ENCODE data around the gene SNAP29.
"Not testable (repeated sequence)": the region's sequence is repeated elsewhere in the genome, so short reads cannot be mapped to it uniquely, and the experiment has no call there.

SNAP29 gene

DNA sequence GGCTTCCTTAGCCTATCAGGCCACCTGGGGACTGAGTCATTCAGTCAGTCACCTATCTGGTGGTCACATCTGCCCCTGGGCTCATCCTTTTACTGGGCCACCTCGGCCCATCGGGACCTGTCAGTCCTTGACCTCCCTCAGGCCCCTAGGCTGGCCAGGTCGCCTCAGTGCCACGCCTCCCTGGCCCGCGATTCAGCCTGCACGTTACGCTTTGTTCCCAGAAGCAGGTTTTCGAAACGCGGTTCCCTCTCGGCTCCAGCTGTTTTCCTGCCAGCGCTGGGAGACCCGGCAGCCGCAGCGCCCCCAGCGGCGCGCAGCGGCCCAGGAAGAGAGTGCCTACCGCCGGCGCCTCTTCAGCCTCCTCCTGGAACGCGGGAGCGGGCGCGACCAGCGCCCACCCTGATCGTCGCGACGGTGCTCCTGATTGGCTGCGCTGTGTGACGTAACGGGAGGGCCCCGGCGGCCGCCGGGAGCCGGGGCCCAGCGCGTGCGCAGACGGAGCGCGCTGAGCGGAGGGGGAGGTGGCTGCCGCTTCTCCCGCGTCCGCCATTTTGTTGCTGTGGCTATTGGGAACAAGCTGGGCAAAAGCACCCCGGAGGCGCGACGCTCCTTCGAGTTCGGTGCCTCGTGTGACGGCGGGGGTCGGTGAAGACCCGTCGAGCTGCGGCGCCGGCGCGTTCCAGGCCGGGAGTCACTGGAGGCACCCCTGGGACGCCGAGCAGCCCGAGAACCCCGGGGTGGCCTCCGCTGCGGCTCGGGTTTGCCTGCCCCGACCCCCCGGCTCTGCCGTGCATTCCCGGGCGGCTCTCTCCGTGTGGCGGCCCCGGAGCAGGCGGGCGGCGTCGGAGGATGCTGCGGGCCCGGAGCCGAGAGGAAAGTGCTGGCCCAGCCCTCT lies 58.4 kb downstream of the SNAP29 start, which contains the start of gene CRKL:
CRKL (plus strand) TSS at position 492 of the 895 bp plus-strand sequence. CDS start 528 bp downstream, outside the sequence.
- H3K4me1 ChIP-seq (ENCODE audit: control insufficient read depth, insufficient read depth, low read length): peaks cover 17% of the 10 kb centered on the region
- no peaks in the 10 kb centered on the region for H3K9me3 ChIP-seq (ENCODE audit: control insufficient read depth, low read length)
- no peaks in the 10 kb centered on the region for H3K27me3 ChIP-seq (ENCODE audit: control insufficient read depth, insufficient read depth, low read length)
- peak within 1 kb of the TSS; percentile 93 for H3K9ac ChIP-seq (ENCODE audit: low read length)
- peak within 1 kb of the TSS; percentile 94 for H3K4me3 ChIP-seq (ENCODE audit: low read length)
- H3K36me3 ChIP-seq (ENCODE audit: control insufficient read depth, insufficient read depth, low read length): no peaks in the 10 kb centered on the region

- peak overlapping the region; percentile 93 for H3K9ac ChIP-seq (ENCODE audit: low read length)
- peaks cover 17% of the 10 kb centered on the region for H3K4me1 ChIP-seq (ENCODE audit: control insufficient read depth, insufficient read depth, low read length)
- no peaks in the 10 kb centered on the region for H3K36me3 ChIP-seq (ENCODE audit: control insufficient read depth, insufficient read depth, low read length)
- no peaks in the 10 kb centered on the region for H3K9me3 ChIP-seq (ENCODE audit: control insufficient read depth, low read length)
- H3K27me3 ChIP-seq (ENCODE audit: control insufficient read depth, insufficient read depth, low read length): no peaks in the 10 kb centered on the region
- peak overlapping the region; percentile 94 for H3K4me3 ChIP-seq (ENCODE audit: low read length)
Measured at GRCh38 chr22:20918663-20919218, 59.9 kb downstream of the SNAP29 start.

DNA sequence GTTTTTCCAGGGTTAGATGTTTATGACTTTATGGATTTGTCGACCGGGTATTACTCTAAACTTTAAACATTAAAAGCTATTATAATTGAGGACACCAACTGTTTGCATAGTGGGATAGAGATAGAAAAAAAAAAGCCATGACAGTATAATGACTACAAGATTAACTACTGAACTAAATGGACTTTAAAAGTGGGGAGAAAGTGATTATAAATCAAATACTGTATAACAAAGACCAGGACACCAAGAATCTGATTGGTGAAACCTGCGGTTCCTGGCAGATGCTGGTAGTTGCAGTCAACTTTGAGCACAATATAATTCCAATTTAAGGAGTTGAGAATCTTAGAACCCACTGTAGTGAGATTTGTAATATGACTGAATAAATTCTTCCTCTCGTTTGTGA lies 60.9 kb downstream of the SNAP29 start:
- no peaks in the 10 kb centered on the region for H3K27me3 ChIP-seq (ENCODE audit: control insufficient read depth, insufficient read depth, low read length)
- H3K9ac ChIP-seq (ENCODE audit: low read length): peak overlapping the region; percentile 38
- H3K9me3 ChIP-seq (ENCODE audit: control insufficient read depth, low read length): no peaks in the 10 kb centered on the region
- no peaks in the 10 kb centered on the region for H3K36me3 ChIP-seq (ENCODE audit: control insufficient read depth, insufficient read depth, low read length)
- H3K4me3 ChIP-seq (ENCODE audit: low read length): peak overlapping the region; percentile 36
- peaks cover 17% of the 10 kb centered on the region for H3K4me1 ChIP-seq (ENCODE audit: control insufficient read depth, insufficient read depth, low read length)

GRCh38 chr22:20920881-20921203 lies 62.0 kb downstream of the SNAP29 start:
- Histone ChIP-seq H3K9me3 (ENCODE audit: control insufficient read depth, low read length) (no peaks in the 10 kb centered on the region), H3K4me1 (ENCODE audit: control insufficient read depth, insufficient read depth, low read length) (peaks cover 23% of the 10 kb centered on the region), H3K9ac (ENCODE audit: low read length) (peak overlapping the region; percentile 38), H3K4me3 (ENCODE audit: low read length) (no peak overlapping the region), H3K27me3 (ENCODE audit: control insufficient read depth, insufficient read depth, low read length) (no peaks in the 10 kb centered on the region), H3K36me3 (ENCODE audit: control insufficient read depth, insufficient read depth, low read length) (no peaks in the 10 kb centered on the region)

GRCh38 chr22:20922141-20922751 lies 63.4 kb downstream of the SNAP29 start:
- Histone ChIP-seq H3K4me1 (ENCODE audit: control insufficient read depth, insufficient read depth, low read length) (peaks cover 27% of the 10 kb centered on the region), H3K9ac (ENCODE audit: low read length) (no peak overlapping the region), H3K9me3 (ENCODE audit: control insufficient read depth, low read length) (no peaks in the 10 kb centered on the region), H3K27me3 (ENCODE audit: control insufficient read depth, insufficient read depth, low read length) (no peaks in the 10 kb centered on the region), H3K36me3 (ENCODE audit: control insufficient read depth, insufficient read depth, low read length) (no peaks in the 10 kb centered on the region), H3K4me3 (ENCODE audit: low read length) (no peak overlapping the region)

GRCh38 chr22:20926243-20926642 lies 67.4 kb downstream of the SNAP29 start:
- Histone ChIP-seq H3K9ac (ENCODE audit: low read length) (no peak overlapping the region), H3K36me3 (ENCODE audit: control insufficient read depth, insufficient read depth, low read length) (no peaks in the 10 kb centered on the region), H3K9me3 (ENCODE audit: control insufficient read depth, low read length) (no peaks in the 10 kb centered on the region), H3K4me1 (ENCODE audit: control insufficient read depth, insufficient read depth, low read length) (peaks cover 12% of the 10 kb centered on the region), H3K4me3 (ENCODE audit: low read length) (no peak overlapping the region), H3K27me3 (ENCODE audit: control insufficient read depth, insufficient read depth, low read length) (no peaks in the 10 kb centered on the region)

DNA sequence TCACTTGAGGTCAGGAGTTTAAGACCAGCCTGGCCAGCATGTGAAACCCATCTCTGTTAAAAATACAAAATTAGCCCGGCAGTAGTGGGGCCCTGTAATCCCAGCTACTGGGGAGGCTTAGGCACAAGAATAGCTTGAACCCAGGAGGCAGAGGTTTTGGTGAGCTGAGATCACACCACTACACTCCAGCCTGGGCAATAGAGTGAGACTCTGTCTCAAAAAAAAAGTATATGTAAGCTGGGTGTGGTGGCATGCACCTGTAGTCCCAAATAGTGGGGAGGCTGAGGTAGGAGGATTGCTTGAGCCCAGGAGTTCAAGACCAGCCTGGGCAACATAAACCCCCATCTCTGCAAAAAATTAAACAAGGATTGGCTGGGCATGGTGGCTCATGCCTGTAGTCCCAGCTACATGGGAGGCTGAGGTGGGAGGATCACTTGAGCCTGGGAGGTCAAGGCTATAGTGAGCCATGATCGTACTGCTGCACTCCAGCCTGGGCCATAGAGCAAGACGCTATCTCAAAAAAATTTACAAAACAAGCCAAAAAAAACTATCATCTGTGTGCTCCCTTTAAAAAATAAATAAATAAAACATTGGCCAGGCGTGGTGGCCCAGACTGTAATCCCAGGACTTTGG lies 69.2 kb downstream of the SNAP29 start:
- Histone ChIP-seq H3K36me3 (ENCODE audit: control insufficient read depth, insufficient read depth, low read length) (no peaks in the 10 kb centered on the region), H3K4me3 (ENCODE audit: low read length) (no peak overlapping the region), H3K4me1 (ENCODE audit: control insufficient read depth, insufficient read depth, low read length) (peaks cover 13% of the 10 kb centered on the region), H3K9ac (ENCODE audit: low read length) (no peak overlapping the region), H3K27me3 (ENCODE audit: control insufficient read depth, insufficient read depth, low read length) (no peaks in the 10 kb centered on the region), H3K9me3 (ENCODE audit: control insufficient read depth, low read length) (no peaks in the 10 kb centered on the region)

- Histone ChIP-seq H3K9me3 (ENCODE audit: control insufficient read depth, low read length) (no peaks in the 10 kb centered on the region), H3K36me3 (ENCODE audit: control insufficient read depth, insufficient read depth, low read length) (no peaks in the 10 kb centered on the region), H3K4me1 (ENCODE audit: control insufficient read depth, insufficient read depth, low read length) (peaks cover 13% of the 10 kb centered on the region), H3K27me3 (ENCODE audit: control insufficient read depth, insufficient read depth, low read length) (no peaks in the 10 kb centered on the region), H3K9ac (ENCODE audit: low read length) (no peak overlapping the region), H3K4me3 (ENCODE audit: low read length) (no peak overlapping the region)
Measured at GRCh38 chr22:20928573-20928967, 69.8 kb downstream of the SNAP29 start.

- Histone ChIP-seq H3K36me3 (ENCODE audit: control insufficient read depth, insufficient read depth, low read length) (no peaks in the 10 kb centered on the region), H3K9me3 (ENCODE audit: control insufficient read depth, low read length) (no peaks in the 10 kb centered on the region), H3K9ac (ENCODE audit: low read length) (no peak overlapping the region), H3K27me3 (ENCODE audit: control insufficient read depth, insufficient read depth, low read length) (no peaks in the 10 kb centered on the region), H3K4me1 (ENCODE audit: control insufficient read depth, insufficient read depth, low read length) (peaks cover 13% of the 10 kb centered on the region), H3K4me3 (ENCODE audit: low read length) (no peak overlapping the region)
Measured at GRCh38 chr22:20930004-20930403, 71.2 kb downstream of the SNAP29 start.

DNA sequence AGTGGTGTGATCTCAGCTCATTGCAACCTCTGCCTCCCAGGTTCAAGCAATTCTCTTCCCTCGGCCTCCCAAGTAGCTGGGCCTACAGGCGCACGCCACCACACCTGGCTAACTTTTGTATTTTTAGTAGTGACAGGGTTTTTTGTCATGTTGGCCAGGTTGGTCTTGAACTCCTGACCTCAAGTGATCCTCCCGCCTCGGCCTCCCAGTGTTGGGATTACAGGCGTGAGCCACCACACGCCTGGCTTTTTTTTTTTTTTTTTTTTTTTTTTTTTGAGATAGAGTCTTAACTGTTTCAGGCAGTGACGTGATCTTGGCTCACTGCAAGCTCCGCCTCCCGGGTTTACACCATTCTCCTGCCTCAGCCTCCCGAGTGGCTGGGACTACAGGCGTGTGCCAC lies 71.6 kb downstream of the SNAP29 start:
- H3K36me3 ChIP-seq (ENCODE audit: control insufficient read depth, insufficient read depth, low read length); H3K4me3 ChIP-seq (ENCODE audit: low read length); H3K9ac ChIP-seq (ENCODE audit: low read length); H3K9me3 ChIP-seq (ENCODE audit: control insufficient read depth, low read length); H3K27me3 ChIP-seq (ENCODE audit: control insufficient read depth, insufficient read depth, low read length): not testable (repeated sequence)
- H3K4me1 ChIP-seq (ENCODE audit: control insufficient read depth, insufficient read depth, low read length): peaks cover 12% of the 10 kb centered on the region

DNA sequence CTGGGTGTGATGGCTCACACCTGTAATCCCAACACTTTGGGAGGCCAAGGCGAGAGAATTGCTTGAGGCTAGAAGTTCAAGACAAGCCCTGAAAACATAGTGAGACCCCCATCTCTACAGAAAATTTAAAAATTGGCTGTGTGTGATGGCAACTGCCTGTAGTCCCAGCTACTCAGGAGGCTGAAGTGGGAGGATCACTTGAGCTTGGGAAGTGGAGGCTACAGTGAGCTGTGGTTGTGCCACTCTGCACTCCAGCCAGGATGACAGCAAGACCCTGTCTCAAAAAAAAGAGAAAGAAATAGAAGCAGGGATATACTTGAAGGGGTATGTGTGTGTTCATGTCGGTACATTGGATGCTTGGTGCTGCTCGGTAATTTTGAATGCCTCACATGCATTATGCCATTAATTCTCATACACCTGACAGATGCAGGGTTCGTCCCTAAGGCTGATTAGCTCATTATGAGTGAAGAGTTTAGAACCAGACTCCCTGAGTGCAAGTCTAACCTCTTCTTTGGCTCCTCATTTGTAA lies 72.4 kb downstream of the SNAP29 start:
- Histone ChIP-seq H3K4me1 (ENCODE audit: control insufficient read depth, insufficient read depth, low read length) (peaks cover 5% of the 10 kb centered on the region), H3K4me3 (ENCODE audit: low read length) (no peak overlapping the region), H3K36me3 (ENCODE audit: control insufficient read depth, insufficient read depth, low read length) (no peaks in the 10 kb centered on the region), H3K9me3 (ENCODE audit: control insufficient read depth, low read length) (no peaks in the 10 kb centered on the region), H3K9ac (ENCODE audit: low read length) (no peak overlapping the region), H3K27me3 (ENCODE audit: control insufficient read depth, insufficient read depth, low read length) (no peaks in the 10 kb centered on the region)

DNA sequence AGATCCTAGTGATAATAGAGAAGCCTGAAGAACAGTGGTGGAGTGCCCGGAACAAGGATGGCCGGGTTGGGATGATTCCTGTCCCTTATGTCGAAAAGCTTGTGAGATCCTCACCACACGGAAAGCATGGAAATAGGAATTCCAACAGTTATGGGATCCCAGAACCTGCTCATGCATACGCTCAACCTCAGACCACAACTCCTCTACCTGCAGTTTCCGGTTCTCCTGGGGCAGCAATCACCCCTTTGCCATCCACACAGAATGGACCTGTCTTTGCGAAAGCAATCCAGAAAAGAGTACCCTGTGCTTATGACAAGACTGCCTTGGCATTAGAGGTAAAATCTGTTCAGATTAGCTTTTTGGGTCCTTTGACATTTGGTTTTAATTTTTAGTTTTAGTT lies 75.1 kb downstream of the SNAP29 start:
- Histone ChIP-seq H3K27me3 (ENCODE audit: control insufficient read depth, insufficient read depth, low read length) (no peaks in the 10 kb centered on the region), H3K9ac (ENCODE audit: low read length) (no peak overlapping the region), H3K4me1 (ENCODE audit: control insufficient read depth, insufficient read depth, low read length) (peaks cover 27% of the 10 kb centered on the region), H3K9me3 (ENCODE audit: control insufficient read depth, low read length) (no peaks in the 10 kb centered on the region), H3K36me3 (ENCODE audit: control insufficient read depth, insufficient read depth, low read length) (no peaks in the 10 kb centered on the region), H3K4me3 (ENCODE audit: low read length) (no peak overlapping the region)

Measured in mucosa of stomach (tissue), 1 donor.